HepG2 (cell line): ENCODE measurements around the gene C14orf119. TPM values are rescaled to one million over a fixed set of nuclear protein-coding genes. Genes with fewer than 3 reads are reported as not detected.

Experiments used
- CBX2 ChIP-seq, 2 experiments: fragments of 200-600 bp in 1 of 2; sonication (generic); formaldehyde crosslinking in 1 of 2; IDR thresholded peaks; 2 replicates each; pipeline versions ENCODE4 v1.7.0 to v1.8.1; 2018 to 2022; ENCODE audit warnings: low read depth in 2 of 2, low read length in 1 of 2, mild to moderate bottlenecking in 1 of 2, missing genetic modification reagents in 1 of 2
- FOXK1 ChIP-seq: sonication (generic); formaldehyde crosslinking; IDR thresholded peaks from 2 replicates; pipeline ENCODE4 v1.4.0; 2020; ENCODE audit warnings: low read depth, missing genetic modification reagents, borderline replicate concordance
- HBP1 ChIP-seq: IDR thresholded peaks from 2 replicates; pipeline ENCODE4 v1.6.1; 2016; ENCODE audit warnings: low read depth, control low read depth
- JUND ChIP-seq: sonication (generic); formaldehyde crosslinking; IDR thresholded peaks from 2 replicates; pipeline ENCODE4 v1.8.0; 2022; ENCODE audit warnings: mild to moderate bottlenecking, missing genetic modification reagents
- KDM3A ChIP-seq: IDR thresholded peaks from 2 replicates; pipeline ENCODE4 v1.6.1; 2018; ENCODE audit warnings: low read depth, missing compliant biosample characterization
- KLF6 ChIP-seq: IDR thresholded peaks from 2 replicates; pipeline ENCODE4 v1.8.0; 2016; ENCODE audit warnings: missing biosample characterization, missing genetic modification reagents
- KLF9 ChIP-seq: IDR thresholded peaks from 2 replicates; pipeline ENCODE4 v1.6.1; 2016; ENCODE audit warnings: low read depth
- MAFG ChIP-seq: sonication (generic); formaldehyde crosslinking; IDR thresholded peaks from 2 replicates; pipeline ENCODE4 v1.5.1; 2020; ENCODE audit warnings: mild to moderate bottlenecking, missing genetic modification reagents
- MAFK ChIP-seq, 2 experiments: IDR thresholded peaks in 1 of 2; conservative IDR thresholded peaks in 1 of 2; 2 replicates each; pipeline ENCODE4 v1.6.1; 2011; ENCODE audit warnings: improper control_type of control experiment in 2 of 2, low read length in 2 of 2
- MIER2 ChIP-seq: IDR thresholded peaks from 2 replicates; pipeline ENCODE4 v1.6.1; 2016; ENCODE audit warnings: missing biosample characterization, missing genetic modification reagents
- NRL ChIP-seq: sonication (generic); formaldehyde crosslinking; IDR thresholded peaks from 2 replicates; pipeline ENCODE4 v1.5.0; 2020; ENCODE audit warnings: missing genetic modification reagents, mild to moderate bottlenecking, moderate library complexity, borderline replicate concordance
- PCBP2 ChIP-seq: fragments of 200-400 bp; formaldehyde crosslinking; optimal IDR thresholded peaks from 2 replicates; pipeline ENCODE3; 2018; ENCODE audit warnings: low read length, low read depth; ENCODE audit not compliant: poor library complexity, severe bottlenecking
- POLR2A ChIP-seq, 2 experiments: IDR thresholded peaks; 2 replicates each; pipeline ENCODE4 v1.6.1; 2011; ENCODE audit warnings: low read depth in 2 of 2, low read length in 2 of 2, mild to moderate bottlenecking in 1 of 2, moderate library complexity in 1 of 2; ENCODE audit not compliant: insufficient read depth in 1 of 2
- SCMH1 ChIP-seq: sonication (generic); formaldehyde crosslinking; IDR thresholded peaks from 2 replicates; pipeline ENCODE4 v1.9.0; 2021; ENCODE audit warnings: missing genetic modification reagents, mild to moderate bottlenecking, borderline replicate concordance
- SIX4 ChIP-seq: sonication (generic); formaldehyde crosslinking; IDR thresholded peaks from 2 replicates; pipeline ENCODE4 v1.4.0; 2020; ENCODE audit warnings: missing genetic modification reagents
- SP140L ChIP-seq: sonication (generic); formaldehyde crosslinking; IDR thresholded peaks from 2 replicates; pipeline ENCODE4 v1.4.0; 2020; ENCODE audit warnings: missing genetic modification reagents, borderline replicate concordance
- SRY ChIP-seq: sonication (generic); formaldehyde crosslinking; IDR thresholded peaks from 2 replicates; pipeline ENCODE4 v1.8.0; 2022; ENCODE audit warnings: mild to moderate bottlenecking, missing genetic modification reagents
- TFE3 ChIP-seq: IDR thresholded peaks from 2 replicates; pipeline ENCODE4 v1.6.1; 2016
- ZNF382 ChIP-seq: sonication (generic); formaldehyde crosslinking; IDR thresholded peaks from 2 replicates; pipeline ENCODE4 v1.5.0; 2020; ENCODE audit warnings: missing genetic modification reagents, mild to moderate bottlenecking, borderline replicate concordance
- ZNF432 ChIP-seq: sonication (generic); formaldehyde crosslinking; IDR thresholded peaks from 2 replicates; pipeline ENCODE4 v1.5.0; 2020; ENCODE audit warnings: missing genetic modification reagents, mild to moderate bottlenecking, borderline replicate concordance
- ZNF614 ChIP-seq: IDR thresholded peaks from 2 replicates; pipeline ENCODE4 v1.6.1; 2018; ENCODE audit warnings: missing biosample characterization, missing genetic modification reagents, inconsistent platforms, borderline replicate concordance
- ZNF766 ChIP-seq: sonication (generic); formaldehyde crosslinking; IDR thresholded peaks from 2 replicates; pipeline ENCODE4 v1.5.0; 2020; ENCODE audit warnings: missing genetic modification reagents, borderline replicate concordance
- ZNF772 ChIP-seq: sonication (generic); formaldehyde crosslinking; IDR thresholded peaks from 2 replicates; pipeline ENCODE4 v1.5.0; 2020; ENCODE audit warnings: mild to moderate bottlenecking, missing genetic modification reagents
- ZNF773 ChIP-seq: sonication (generic); formaldehyde crosslinking; IDR thresholded peaks from 2 replicates; pipeline ENCODE4 v1.4.0; 2020; ENCODE audit warnings: missing genetic modification reagents, borderline replicate concordance
- ZNF777 ChIP-seq: sonication (generic); formaldehyde crosslinking; IDR thresholded peaks from 2 replicates; pipeline ENCODE4 v1.4.0; 2020; ENCODE audit warnings: missing genetic modification reagents
- ZNF891 ChIP-seq: sonication (generic); formaldehyde crosslinking; IDR thresholded peaks from 2 replicates; pipeline ENCODE4 v1.5.0; 2020; ENCODE audit warnings: mild to moderate bottlenecking, missing genetic modification reagents
- polyA plus RNA-seq, 8 experiments: library from polyadenylated mRNA; depleted of rRNA in 3 of 8; stranded (reverse) in 7 of 8; unstranded in 1 of 8; fragments of >200 nt; fragmentation: Illumina TruSeq in 4 of 8; extraction: Trizol in 4 of 8; gene quantifications; 2 replicates each; pipeline versions ENCODE4 v1.2.1 to v1.2.3, GENCODE V29; 2011 to 2016; ENCODE audit warnings: low read depth in 4 of 8, missing spikeins in 1 of 8, mixed read lengths in 1 of 8; ENCODE audit not compliant: insufficient read depth in 1 of 8
- total RNA-seq, 5 experiments: library from RNA; depleted of rRNA; stranded (reverse); fragments of >200 nt; fragmentation: Illumina TruSeq; extraction: Trizol; gene quantifications; 2 replicates each; pipeline ENCODE4 v1.2.3, GENCODE V29; 2016; ENCODE audit warnings: low read depth in 1 of 5

The C14orf119 gene
- total and polyA plus RNA-seq, 2 of the 13 experiments (the other 11 are each of a cell fraction or from before 2014, with no cell fraction given): 117 to 206 TPM

GRCh38 chr14:23120541-23121251, 25.4 kb downstream of the C14orf119 start (continued):
- no peak for TF ChIP-seq ZNF773 (CRISPR knock-in tag)
- 0 out of 2 replicates have a peak, but pooled peaks have one; percentile 65 for TF ChIP-seq JUND (CRISPR knock-in tag)
- peak; percentile 89; the same call in 1 of the 2 replicates for TF ChIP-seq ZNF766
- no peak for TF ChIP-seq CBX2 (IDR thresholded peaks at IDR 0.05; ENCODE audit: low read depth, low read length)
- TF ChIP-seq CBX2 (CRISPR knock-in tag; IDR thresholded peaks at IDR 0.05; ENCODE audit: low read depth): peak; percentile 94
- no peak for TF ChIP-seq ZNF432 (CRISPR knock-in tag)
- TF ChIP-seq MIER2: peak; percentile 88
- TF ChIP-seq SIX4: peak; percentile 78; the same call in 1 of the 2 replicates
- TF ChIP-seq TFE3 (CRISPR knock-in tag): peak; percentile 75
- peak; percentile 83 for TF ChIP-seq ZNF772 (CRISPR knock-in tag)
- TF ChIP-seq FOXK1 (CRISPR knock-in tag): peak; percentile 89; the same call in 1 of the 2 replicates
- no peak for TF ChIP-seq ZNF382 (CRISPR knock-in tag)
- TF ChIP-seq ZNF891 (CRISPR knock-in tag): peak; percentile 43; the same call in 1 of the 2 replicates
- TF ChIP-seq ZNF777 (CRISPR knock-in tag): no peak
- no peak for TF ChIP-seq SCMH1 (CRISPR knock-in tag)
- TF ChIP-seq SRY: peak; percentile 60; the same call in 1 of the 2 replicates
- TF ChIP-seq PCBP2: peak; percentile 81
- TF ChIP-seq POLR2A (IDR thresholded peaks at IDR 0.05; ENCODE audit: insufficient read depth in 1 of 2, low read depth in 2 of 2, low read length in 2 of 2): no peak
- no peak for TF ChIP-seq KLF9 (CRISPR knock-in tag)
- TF ChIP-seq KLF6: 0 out of 2 replicates have a peak, but pooled peaks have one; percentile 65
- TF ChIP-seq KDM3A: peak; percentile 99
- TF ChIP-seq ZNF614 (CRISPR knock-in tag): peak; percentile 96; the same call in 1 of the 2 replicates
- no peak for TF ChIP-seq MAFG (CRISPR knock-in tag)
- TF ChIP-seq SP140L (CRISPR knock-in tag): 0 out of 2 replicates have a peak, but pooled peaks have one; percentile 51
- peak; percentile 70; the same call in 1 of the 2 replicates for TF ChIP-seq NRL (CRISPR knock-in tag)
- no peak for TF ChIP-seq HBP1 (CRISPR knock-in tag)
- no peak for TF ChIP-seq MAFK (conservative IDR thresholded peaks at IDR 0.05 in 1 of 2, IDR thresholded peaks at IDR 0.05 in 1 of 2; ENCODE audit: low read length in 2 of 2)
